ENCODE measurements around the gene HCRTR1. TPM values are rescaled to one million over a fixed set of nuclear protein-coding genes. Genes with fewer than 3 reads are reported as not detected.

Gene HCRTR1
- total and polyA plus RNA-seq, 2 donors (not counting 1 experiment from before 2014, with no cell fraction given) = 0.22 TPM; not detected in 1

DNA sequence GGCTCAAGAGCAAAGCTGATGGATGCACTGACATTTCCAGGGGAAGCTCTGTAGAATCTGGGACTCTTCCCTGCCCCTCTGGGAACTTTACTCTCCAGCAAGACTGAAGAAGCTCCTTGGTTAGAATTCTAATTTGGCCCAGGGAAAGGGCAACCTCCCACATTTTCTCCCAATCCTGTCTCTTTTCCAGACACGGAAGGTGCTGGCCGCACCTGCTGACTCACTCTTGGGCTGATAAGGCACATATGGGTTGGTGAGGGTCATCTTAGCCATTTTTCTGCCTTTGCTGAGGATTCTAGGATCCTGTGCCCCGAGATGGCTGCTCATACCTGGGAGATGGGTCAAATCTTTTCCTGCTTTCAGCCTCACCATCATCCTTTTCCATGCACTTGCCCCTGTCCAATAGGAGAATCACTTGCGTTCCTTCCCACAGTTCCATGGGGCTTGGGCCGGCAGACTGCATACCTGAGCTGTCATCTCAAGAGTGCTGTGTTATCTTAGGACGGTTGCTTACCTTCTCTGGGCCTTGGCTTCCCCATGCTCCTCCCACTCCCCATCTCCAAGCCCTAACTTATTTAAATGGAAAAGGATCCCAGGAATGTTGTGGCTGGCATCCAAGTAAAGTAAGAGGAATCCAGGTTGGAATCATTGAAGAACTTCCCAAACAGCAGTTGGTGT lies 39.8 kb upstream of the HCRTR1 start:
- no peak overlapping the region for H3K4me3 Mint-ChIP-seq
- peaks cover 4% of the 10 kb centered on the region for H3K4me1 Mint-ChIP-seq
- TF ChIP-seq EZH2 (IDR thresholded peaks at IDR 0.05; ENCODE audit: borderline replicate concordance, insufficient read depth, low read depth, low read length, poor library complexity, severe bottlenecking) (no peak), CTCF (IDR thresholded peaks at IDR 0.05) (no peak)
- Histone ChIP-seq H3K4me2 (replicated peaks; ENCODE audit: low read depth, low read length, poor library complexity, severe bottlenecking) (no peak overlapping the region), H3K36me3 (replicated peaks in 1 of 2; ENCODE audit: control extremely low read depth in 1 of 2, control insufficient read depth in 1 of 2, extremely low read depth in 1 of 2, insufficient read depth in 2 of 2, low read length in 1 of 2) (no peaks in the 10 kb centered on the region), H3K79me2 (ENCODE audit: control insufficient read depth, insufficient read depth, low read length) (no peaks in the 10 kb centered on the region), H3K9me3 (ENCODE audit: control extremely low read depth in 1 of 3, control insufficient read depth in 2 of 3, insufficient read depth in 1 of 3, low read length in 2 of 3) (no peaks in the 10 kb centered on the region), H3K27me3 (replicated peaks in 1 of 4; ENCODE audit: control extremely low read depth in 1 of 4, control insufficient read depth in 3 of 4, insufficient read depth in 4 of 4, low read length in 3 of 4) (peaks cover 0 to 11% (median 3%) of the 10 kb centered on the region in 4 experiments), H4K20me1 (ENCODE audit: control insufficient read depth, insufficient read depth, low read length, poor library complexity, severe bottlenecking) (no peaks in the 10 kb centered on the region), H2AFZ (ENCODE audit: insufficient read depth, low read depth, low read length, poor library complexity, severe bottlenecking) (no peak overlapping the region), H3K4me1 (ENCODE audit: control insufficient read depth in 2 of 2, insufficient read depth in 2 of 2, low read length in 2 of 2) (peaks cover 0 to 8% of the 10 kb centered on the region in 2 donors), H3K9ac (ENCODE audit: low read length) (no peak overlapping the region), H3K27ac (ENCODE audit: low read length in 2 of 2) (no peak overlapping the region), H3K4me3 (ENCODE audit: control extremely low read depth in 1 of 5, extremely low read depth in 1 of 5, insufficient read depth in 1 of 5, low read depth in 2 of 5, low read length in 4 of 5) (no peak overlapping the region)
- ChIA-PET CTCF (interaction anchor here (1.0 kb wide), 1 partner anchor 39 kb away, joined by 3 read pairs; no protein-coding TSS in a partner anchor), POLR2A (interaction anchor here (0.7 kb wide), 1 partner anchor 127 kb away, joined by 5 read pairs; no protein-coding TSS in a partner anchor)
- DNase-seq (no peak), ATAC-seq (ENCODE audit: low read depth) (no peak)
- peak overlapping the region; percentile 37 for H3K27ac Mint-ChIP-seq
- H3K27me3 Mint-ChIP-seq = peaks cover 19% of the 10 kb centered on the region
- intact Hi-C loops (cut with micrococcal nuclease) = no loop called here
- 95% methylated on average over 3 of the region's 6 CpGs for WGBS (ENCODE audit: insufficient coverage)
- H3K9me3 Mint-ChIP-seq (ENCODE audit: insufficient read depth) = no peaks in the 10 kb centered on the region

DNA sequence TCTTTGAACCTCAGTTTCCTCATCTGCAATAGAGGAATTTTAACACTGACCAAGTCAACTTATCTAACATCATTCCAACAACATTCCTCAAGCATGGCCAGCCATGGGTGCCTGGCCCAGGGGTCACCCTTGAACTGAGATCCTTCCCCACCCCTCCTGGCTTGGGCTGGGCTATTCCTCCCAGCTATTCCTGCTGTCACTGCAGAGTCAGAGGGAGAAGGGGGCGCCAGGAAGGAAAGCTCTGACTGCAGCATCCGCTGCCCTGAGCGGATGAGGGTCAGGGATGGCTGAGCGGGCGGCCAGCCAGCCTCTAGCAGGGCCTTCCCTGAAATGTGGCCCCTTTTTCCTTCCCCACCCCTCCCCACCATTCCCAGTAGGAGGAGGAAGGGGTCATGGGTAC lies 38.1 kb upstream of the HCRTR1 start:
- ChIA-PET CTCF (interaction anchor here (0.6 to 1.3 kb wide), 2 partner anchors 17 to 817 kb away, joined by 3 read pairs; no protein-coding TSS in a partner anchor), POLR2A (no interaction called here)
- no peak overlapping the region for H2AFZ ChIP-seq (ENCODE audit: insufficient read depth, low read depth, low read length, poor library complexity, severe bottlenecking)
- no peak overlapping the region for H3K4me2 ChIP-seq (replicated peaks; ENCODE audit: low read depth, low read length, poor library complexity, severe bottlenecking)
- H3K9me3 ChIP-seq (ENCODE audit: control extremely low read depth in 1 of 3, control insufficient read depth in 2 of 3, insufficient read depth in 1 of 3, low read length in 2 of 3) = no peaks in the 10 kb centered on the region
- no peak for DNase-seq
- H3K27ac ChIP-seq (ENCODE audit: low read length in 2 of 2) = no peak overlapping the region
- no peaks in the 10 kb centered on the region for H4K20me1 ChIP-seq (ENCODE audit: control insufficient read depth, insufficient read depth, low read length, poor library complexity, severe bottlenecking)
- ATAC-seq (ENCODE audit: low read depth) = no peak
- H3K4me1 ChIP-seq (ENCODE audit: control insufficient read depth in 2 of 2, insufficient read depth in 2 of 2, low read length in 2 of 2) = peaks cover 0 to 8% of the 10 kb centered on the region in 2 donors
- Mint-ChIP-seq H3K4me1 (peaks cover 4% of the 10 kb centered on the region), H3K9me3 (ENCODE audit: insufficient read depth) (no peaks in the 10 kb centered on the region), H3K27ac (no peak overlapping the region), H3K27me3 (peaks cover 17% of the 10 kb centered on the region), H3K4me3 (no peak overlapping the region)
- H3K4me3 ChIP-seq (ENCODE audit: control extremely low read depth in 1 of 5, extremely low read depth in 1 of 5, insufficient read depth in 1 of 5, low read depth in 2 of 5, low read length in 4 of 5) = no peak overlapping the region
- TF ChIP-seq CTCF (IDR thresholded peaks at IDR 0.05) (no peak), EZH2 (IDR thresholded peaks at IDR 0.05; ENCODE audit: borderline replicate concordance, insufficient read depth, low read depth, low read length, poor library complexity, severe bottlenecking) (no peak)
- peaks cover 0 to 11% (median 3%) of the 10 kb centered on the region in 4 experiments for H3K27me3 ChIP-seq (replicated peaks in 1 of 4; ENCODE audit: control extremely low read depth in 1 of 4, control insufficient read depth in 3 of 4, insufficient read depth in 4 of 4, low read length in 3 of 4)
- no peaks in the 10 kb centered on the region for H3K79me2 ChIP-seq (ENCODE audit: control insufficient read depth, insufficient read depth, low read length)
- intact Hi-C loops (cut with micrococcal nuclease) = no loop called here
- no peak overlapping the region for H3K9ac ChIP-seq (ENCODE audit: low read length)
- no peaks in the 10 kb centered on the region for H3K36me3 ChIP-seq (replicated peaks in 1 of 2; ENCODE audit: control extremely low read depth in 1 of 2, control insufficient read depth in 1 of 2, extremely low read depth in 1 of 2, insufficient read depth in 2 of 2, low read length in 1 of 2)
- WGBS (ENCODE audit: insufficient coverage) = no CpG with 5 or more reads among the region's 5 CpGs

Data from B cell (primary cell).